HEK293 (cell line): ENCODE data around the gene EPB41L5.
"Not testable (repeated sequence)": the region's sequence is repeated elsewhere in the genome, so short reads cannot be mapped to it uniquely, and the experiment has no call there.

Source experiments
- CTCF ChIP-seq: fragments of 450-650 bp; formaldehyde crosslinking; IDR thresholded peaks from 2 replicates; pipeline ENCODE4 v1.5.1; 2016; ENCODE audit warnings: missing biosample characterization, missing genetic modification characterization
- HOXD13 ChIP-seq: sonication (generic); formaldehyde crosslinking; IDR thresholded peaks from 2 replicates; pipeline ENCODE4 v1.8.0; 2022; ENCODE audit warnings: missing genetic modification reagents, borderline replicate concordance
- PRDM10 ChIP-seq: fragments of 450-650 bp; formaldehyde crosslinking; IDR thresholded peaks from 2 replicates; pipeline ENCODE4 v1.5.1; 2016; ENCODE audit warnings: missing biosample characterization, missing genetic modification characterization
- ZBTB26 ChIP-seq: fragments of 450-650 bp; formaldehyde crosslinking; optimal IDR thresholded peaks from 2 replicates; pipeline ENCODE3; 2016; ENCODE audit warnings: missing biosample characterization, mild to moderate bottlenecking, missing genetic modification characterization
- ZNF121 ChIP-seq: fragments of 450-650 bp; formaldehyde crosslinking; IDR thresholded peaks from 2 replicates; pipeline ENCODE4 v1.5.1; 2016; ENCODE audit warnings: missing biosample characterization, missing genetic modification characterization
- ZNF350 ChIP-seq: fragments of 450-650 bp; formaldehyde crosslinking; IDR thresholded peaks from 2 replicates; pipeline ENCODE4 v1.5.0; 2017; ENCODE audit warnings: missing biosample characterization, mild to moderate bottlenecking, missing genetic modification characterization
- ZNF398 ChIP-seq: fragments of 450-650 bp; formaldehyde crosslinking; IDR thresholded peaks from 2 replicates; pipeline ENCODE4 v1.5.1; 2017; ENCODE audit warnings: missing biosample characterization, missing genetic modification characterization
- ZNF660 ChIP-seq: fragments of 450-650 bp; IDR thresholded peaks from 2 replicates; pipeline ENCODE4 v1.5.1; 2018; ENCODE audit warnings: missing biosample characterization, mild to moderate bottlenecking, missing genetic modification characterization

GRCh38 chr2:120121337-120121736 is 108.5 kb downstream of the EPB41L5 start:
- not testable (repeated sequence) for TF ChIP-seq HOXD13 (CRISPR knock-in tag); CTCF; ZBTB26 (tag by site-specific recombination); ZNF350 (tag by site-specific recombination); ZNF398 (tag by site-specific recombination); ZNF660 (tag by site-specific recombination); ZNF121 (tag by site-specific recombination); PRDM10
